A549 (cell line): ENCODE measurements around the gene MAN1C1. TPM values are rescaled to one million over a fixed set of nuclear protein-coding genes. Genes with fewer than 3 reads are reported as not detected.
"Not testable (repeated sequence)": the region's sequence is repeated elsewhere in the genome, so short reads cannot be mapped to it uniquely, and the experiment has no call there.

Experiments used
- ATAC-seq, 2 experiments: fragments of 200-7000 bp in 1 of 2; fragments of >200 bp in 1 of 2; cut with Nextera tagmentation in 1 of 2; cut with Tn5 transposase in 1 of 2; 3 replicates each; pipeline versions ENCODE4 v1.8.0 to v1.9.1; 2018 to 2020; ENCODE audit warnings: mild to moderate bottlenecking in 1 of 2, moderate library complexity in 1 of 2
- CTCF ChIA-PET: fragments of 300-600 bp; sonication (Branson Sonifier 250); formaldehyde crosslinking; extraction: SDS; loops from one replicate; lab custom pipeline; 2021; ENCODE audit warnings: antibody characterized with exemption, inconsistent platforms; lab: Yijun Ruan, JAX
- POLR2A ChIA-PET: fragments of 350-600 bp; formaldehyde crosslinking; extraction: SDS; loops from one replicate; lab custom pipeline; 2021; ENCODE audit warnings: antibody characterized with exemption, inconsistent platforms; lab: Yijun Ruan, JAX
- DNase-seq, 2 experiments: peaks; one replicate each; pipeline versions ENCODE4 v3.0.0 to v3.0.0-alpha.2; 2011 to 2016; ENCODE audit warnings: low read depth in 1 of 2, low spot score in 1 of 2
- FAIRE-seq: peaks from 2 replicates; lab custom pipeline; 2011; peaks lifted over from hg19 to GRCh38; lab: Jason Lieb, UNC
- H3K27ac ChIP-seq, 2 experiments: fragments of >200 bp; sonication (Bioruptor Twin); formaldehyde crosslinking; 3 replicates each; pipeline ENCODE4 v1.5.1; 2016 to 2017
- H3K4me1 ChIP-seq: fragments of >200 bp; sonication (Bioruptor Twin); formaldehyde crosslinking; 3 replicates; pipeline ENCODE4 v1.6.1; 2016
- H3K4me2 ChIP-seq: fragments of >200 bp; sonication (Bioruptor Twin); formaldehyde crosslinking; 3 replicates; pipeline ENCODE4 v1.6.1; 2016
- H3K4me3 ChIP-seq: fragments of >200 bp; sonication (Bioruptor Twin); formaldehyde crosslinking; 3 replicates; pipeline ENCODE4 v1.5.1; 2016
- H3K9me3 ChIP-seq: fragments of >200 bp; sonication (Bioruptor Twin); formaldehyde crosslinking; 3 replicates; pipeline ENCODE4 v1.6.1; 2016
- BHLHE40 ChIP-seq: IDR thresholded peaks from 2 replicates; pipeline ENCODE4 v1.6.1; 2012; ENCODE audit warnings: low read depth, low read length, inconsistent platforms
- CBX2 ChIP-seq: fragments of 200-600 bp; sonication (generic); IDR thresholded peaks from 2 replicates; pipeline ENCODE4 v1.6.1; 2016; ENCODE audit warnings: low read depth, mild to moderate bottlenecking, borderline replicate concordance
- CBX8 ChIP-seq: fragments of 200-600 bp; sonication (generic); IDR thresholded peaks from 2 replicates; pipeline ENCODE4 v1.6.1; 2016
- CHD2 ChIP-seq: fragments of 150-350 bp; IDR thresholded peaks from 2 replicates; pipeline ENCODE4 v1.6.1; 2014; ENCODE audit warnings: low read length; ENCODE audit not compliant: partially characterized antibody
- CHD4 ChIP-seq: fragments of 200-600 bp; sonication (generic); IDR thresholded peaks from 2 replicates; pipeline ENCODE4 v1.6.1; 2016; ENCODE audit warnings: antibody characterized with exemption, mild to moderate bottlenecking, borderline replicate concordance
- EHMT2 ChIP-seq: fragments of 200-600 bp; sonication (generic); IDR thresholded peaks from 2 replicates; pipeline ENCODE4 v1.6.1; 2016; ENCODE audit warnings: antibody characterized with exemption, low read depth, mild to moderate bottlenecking, moderate library complexity
- FOSB ChIP-seq: fragments of 250-450 bp; sonication (Bioruptor Pico); IDR thresholded peaks from 2 replicates; pipeline ENCODE4 v1.5.0; 2020; ENCODE audit warnings: mild to moderate bottlenecking, moderate library complexity
- FOSL2 ChIP-seq, 2 experiments: fragments of 450-650 bp in 1 of 2; fragments of >200 bp in 1 of 2; sonication (Bioruptor Twin) in 1 of 2; formaldehyde crosslinking; IDR thresholded peaks; 2 replicates each; pipeline versions ENCODE4 v1.5.0 to v1.6.1; 2016 to 2020; ENCODE audit warnings: mild to moderate bottlenecking in 1 of 2, moderate library complexity in 1 of 2
- FOXS1 ChIP-seq: fragments of 250-450 bp; sonication (Bioruptor Pico); IDR thresholded peaks from 2 replicates; pipeline ENCODE4 v1.5.0; 2020; ENCODE audit warnings: mild to moderate bottlenecking, moderate library complexity
- GATA3 ChIP-seq: IDR thresholded peaks from 2 replicates; pipeline ENCODE4 v1.6.1; 2012; ENCODE audit warnings: borderline replicate concordance
- HES2 ChIP-seq: fragments of >200 bp; sonication (Bioruptor Twin); formaldehyde crosslinking; IDR thresholded peaks from 2 replicates; pipeline ENCODE4 v1.6.1; 2016
- HOXB13 ChIP-seq: fragments of 250-450 bp; sonication (Bioruptor Pico); IDR thresholded peaks from 2 replicates; pipeline ENCODE4 v1.5.0; 2020; ENCODE audit warnings: low read depth, mild to moderate bottlenecking, moderate library complexity
- JUNB ChIP-seq: fragments of >200 bp; sonication (Bioruptor Twin); formaldehyde crosslinking; IDR thresholded peaks from 2 replicates; pipeline ENCODE4 v1.6.1; 2016
- KDM5A ChIP-seq: fragments of 200-600 bp; sonication (generic); IDR thresholded peaks from 2 replicates; pipeline ENCODE4 v1.6.1; 2016; ENCODE audit warnings: antibody characterized with exemption, mild to moderate bottlenecking
- MAZ ChIP-seq: fragments of 150-350 bp; IDR thresholded peaks from 2 replicates; pipeline ENCODE4 v1.6.1; 2014; ENCODE audit warnings: antibody characterized with exemption, low read depth, low read length, borderline replicate concordance
- NR3C1 ChIP-seq: fragments of >200 bp; sonication (Bioruptor Twin); formaldehyde crosslinking; IDR thresholded peaks from 3 replicates; pipeline ENCODE4 v1.6.1; 2017
- PBX3 ChIP-seq: IDR thresholded peaks from 2 replicates; pipeline ENCODE4 v1.6.1; 2012
- PHF8 ChIP-seq: fragments of 200-600 bp; sonication (generic); IDR thresholded peaks from 2 replicates; pipeline ENCODE4 v1.6.1; 2016; ENCODE audit warnings: low read depth, mild to moderate bottlenecking, antibody characterized with exemption, moderate library complexity, borderline replicate concordance
- POLR2A ChIP-seq: IDR thresholded peaks from 2 replicates; pipeline ENCODE4 v1.6.1; 2012; ENCODE audit warnings: mild to moderate bottlenecking, low read length
- POLR2AphosphoS2 ChIP-seq: conservative IDR thresholded peaks from 2 replicates; pipeline ENCODE4 v1.6.1; 2012; ENCODE audit warnings: low read length, improper control_type of control experiment, inconsistent platforms
- RARB ChIP-seq: fragments of 250-450 bp; sonication (Bioruptor Pico); IDR thresholded peaks from 2 replicates; pipeline ENCODE4 v1.8.0; 2021; ENCODE audit warnings: mild to moderate bottlenecking, moderate library complexity
- RCOR1 ChIP-seq: fragments of 150-350 bp; IDR thresholded peaks from 2 replicates; pipeline ENCODE4 v1.6.1; 2014; ENCODE audit warnings: antibody characterized with exemption, low read length, low read depth
- SMC3 ChIP-seq: fragments of >200 bp; sonication (Bioruptor Twin); formaldehyde crosslinking; IDR thresholded peaks from 3 replicates; pipeline ENCODE4 v1.6.1; 2018; ENCODE audit warnings: inconsistent platforms
- SREBF2 ChIP-seq: fragments of 450-650 bp; IDR thresholded peaks from 2 replicates; pipeline ENCODE4 v1.6.1; 2014; ENCODE audit warnings: mild to moderate bottlenecking, moderate library complexity
- ZFP36 ChIP-seq: fragments of 450-650 bp; IDR thresholded peaks from 2 replicates; pipeline ENCODE4 v1.6.1; 2014; ENCODE audit warnings: borderline replicate concordance; ENCODE audit not compliant: partially characterized antibody
- WGBS: methylation state at CpG from one replicate; pipeline ENCODE4 v1.1.6; 2017; ENCODE audit errors: missing lambda C conversion rate; 5-methylcytosine and 5-hydroxymethylcytosine counted together
- polyA plus RNA-seq, 4 experiments: library from polyadenylated mRNA; depleted of rRNA in 3 of 4; stranded (reverse); fragments of >200 nt; fragmentation: RNase III in 1 of 4; extraction: RNeasy Plus Mini Kit Qiagen cat#74134 plus additional on column Dnase treatment in 1 of 4; gene quantifications; 2 replicates in 3 of 4; 3 replicates in 1 of 4; pipeline ENCODE4 v1.2.3, GENCODE V29; 2011 to 2017
- TF ChIP-seq, protein P1 (sequence below): IDR thresholded peaks from 2 replicates; pipeline ENCODE4 v1.6.1; 2012; ENCODE audit warnings: low read depth, borderline replicate concordance

MAN1C1 gene
- polyA plus RNA-seq, 2 of the 4 experiments (the other 2 are of a cell fraction): 0.22 to 0.27 TPM

DNA sequence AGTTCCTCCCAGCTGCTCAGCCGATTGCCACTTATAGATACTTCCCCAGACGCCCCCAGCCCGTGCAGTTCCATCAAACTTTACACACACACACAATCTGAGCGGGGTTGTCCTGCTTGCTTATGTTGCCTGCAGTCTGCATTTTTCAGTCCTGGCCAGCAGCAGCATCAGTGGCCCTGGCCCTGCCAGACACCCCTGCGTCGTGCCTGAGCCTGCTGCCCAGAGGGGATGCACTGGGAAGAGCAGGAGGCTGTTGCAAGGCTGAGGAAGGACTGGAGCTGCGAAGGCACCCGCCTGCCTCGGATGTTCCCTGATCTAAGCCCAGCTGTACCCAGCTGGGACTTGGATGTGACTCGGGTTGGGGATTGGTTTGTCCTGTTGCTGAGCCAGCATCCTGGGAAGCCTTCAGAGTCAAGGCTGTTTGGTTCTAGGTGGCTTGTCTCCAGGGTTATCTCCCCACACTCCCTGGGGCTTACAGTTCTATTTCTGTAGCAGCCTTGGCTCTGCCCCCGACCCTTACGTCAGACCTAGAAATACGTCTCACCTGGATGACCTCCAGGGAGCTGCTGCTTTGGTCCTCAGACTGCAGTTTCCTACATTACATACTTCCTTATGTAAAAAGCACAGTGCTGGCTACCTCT is 42.3 kb downstream of the MAN1C1 start (continued):
- TF ChIP-seq GATA3: no peak
- TF ChIP-seq, all 56 proteins: peak for 0

DNA sequence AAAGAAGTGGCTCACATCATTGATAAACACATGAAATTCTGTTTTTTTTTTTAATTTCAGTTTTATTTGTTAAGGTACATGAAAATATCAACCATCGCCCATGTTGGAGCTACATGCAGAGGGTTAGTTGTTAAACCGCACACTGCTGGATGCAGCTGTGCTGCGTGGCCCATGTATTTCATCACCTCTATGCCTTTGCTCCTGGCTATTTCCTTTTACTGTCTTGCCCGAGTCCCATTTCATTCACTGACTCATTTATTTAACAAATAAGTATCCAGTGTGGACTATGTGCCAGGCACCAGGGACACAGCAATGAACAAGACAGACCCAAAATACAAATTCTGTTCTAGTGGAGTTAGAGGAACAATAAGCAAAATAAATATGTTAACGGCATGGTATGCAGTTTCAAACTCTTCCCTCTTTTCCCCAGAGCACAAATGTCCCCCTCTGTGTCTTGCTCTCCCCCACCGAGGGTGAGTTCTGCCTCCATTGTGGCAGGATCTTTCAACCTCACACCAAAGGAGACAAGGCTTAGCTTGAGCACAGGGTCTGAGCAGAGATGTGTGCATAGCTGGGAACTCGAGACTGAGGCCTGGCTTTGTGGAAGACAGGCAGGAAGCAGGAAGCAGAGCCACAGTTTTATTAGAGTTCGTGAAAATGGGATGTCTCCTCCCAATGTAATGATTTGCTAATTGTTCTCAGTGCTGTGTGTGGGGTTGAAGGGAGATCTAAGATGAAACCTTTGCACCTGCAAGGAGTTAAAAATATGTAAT is 44.6 kb downstream of the MAN1C1 start:
- CTCF ChIA-PET: no interaction called here

DNA sequence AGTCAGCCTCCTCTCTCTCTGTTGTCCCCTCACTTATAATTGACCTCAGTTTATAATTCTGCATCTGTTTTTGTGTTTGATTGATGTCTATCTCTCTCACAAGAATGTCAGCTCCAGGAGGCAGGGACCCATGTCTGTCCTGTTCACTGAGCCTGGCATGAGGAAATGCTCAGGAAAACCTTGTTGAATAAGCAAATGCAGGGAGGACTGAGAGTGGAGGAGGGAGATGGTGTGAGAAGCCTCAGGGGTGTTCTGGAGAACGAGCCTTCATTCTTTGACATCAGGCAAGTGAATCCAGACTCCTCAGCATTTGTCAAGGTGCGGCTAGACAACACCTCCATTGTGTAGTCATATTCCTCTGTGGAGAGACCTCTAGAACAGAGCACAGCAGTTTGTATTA is 45.5 kb downstream of the MAN1C1 start:
- Histone ChIP-seq H3K4me2 (no peak overlapping the region), H3K27ac (no peak overlapping the region), H3K4me1 (peaks cover 12% of the 10 kb centered on the region), H3K4me3 (no peak overlapping the region), H3K9me3 (no peaks in the 10 kb centered on the region)
- TF ChIP-seq RCOR1 (no peak), POLR2A (no peak), FOSB (CRISPR knock-in tag) (no peak), SREBF2 (no peak), CHD2 (no peak), SMC3 (no peak), HOXB13 (CRISPR knock-in tag) (no peak), FOSL2 (IDR thresholded peaks at IDR 0.05) (no peak), FOSL2 (CRISPR knock-in tag; IDR thresholded peaks at IDR 0.05) (no peak), JUNB (no peak), KDM5A (no peak), PBX3 (no peak), PHF8 (no peak)
- no peak for DNase-seq
- WGBS: 77% methylated on average over 2 of the region's 2 CpGs
- no peak for ATAC-seq
- POLR2A ChIA-PET: no interaction called here
- FAIRE-seq: no peak
- CTCF ChIA-PET: no interaction called here

More for the DNA sequence above, 44.6 kb downstream of the MAN1C1 start:
- H3K4me3 ChIP-seq: no peak overlapping the region
- FAIRE-seq (no peak), DNase-seq (no peak), ATAC-seq (peak in 1 of 2 experiments; percentile 39; a peak in 1 of 6 replicates)
- TF ChIP-seq, protein P1, sequence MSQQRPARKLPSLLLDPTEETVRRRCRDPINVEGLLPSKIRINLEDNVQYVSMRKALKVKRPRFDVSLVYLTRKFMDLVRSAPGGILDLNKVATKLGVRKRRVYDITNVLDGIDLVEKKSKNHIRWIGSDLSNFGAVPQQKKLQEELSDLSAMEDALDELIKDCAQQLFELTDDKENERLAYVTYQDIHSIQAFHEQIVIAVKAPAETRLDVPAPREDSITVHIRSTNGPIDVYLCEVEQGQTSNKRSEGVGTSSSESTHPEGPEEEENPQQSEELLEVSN: no peak
- TF ChIP-seq POLR2AphosphoS2 (no peak), POLR2A (no peak), CBX8 (no peak), MAZ (no peak), HES2 (no peak), BHLHE40 (no peak), CHD4 (no peak), RARB (CRISPR knock-in tag) (no peak), ZFP36 (no peak), FOXS1 (CRISPR knock-in tag) (no peak), KDM5A (no peak), NR3C1 (no peak), CBX2 (no peak), EHMT2 (no peak)
- H3K27ac ChIP-seq: peak overlapping the region in 1 of 2 experiments; percentile 54; a peak in 1 of 6 replicates
- H3K4me1 ChIP-seq: peaks cover 12% of the 10 kb centered on the region
- H3K4me2 ChIP-seq: peak overlapping the region; percentile 25; the same call in 1 of the 3 replicates
- POLR2A ChIA-PET: no interaction called here
- H3K9me3 ChIP-seq: no peaks in the 10 kb centered on the region
- 49% methylated on average over 8 of the region's 8 CpGs for WGBS

DNA sequence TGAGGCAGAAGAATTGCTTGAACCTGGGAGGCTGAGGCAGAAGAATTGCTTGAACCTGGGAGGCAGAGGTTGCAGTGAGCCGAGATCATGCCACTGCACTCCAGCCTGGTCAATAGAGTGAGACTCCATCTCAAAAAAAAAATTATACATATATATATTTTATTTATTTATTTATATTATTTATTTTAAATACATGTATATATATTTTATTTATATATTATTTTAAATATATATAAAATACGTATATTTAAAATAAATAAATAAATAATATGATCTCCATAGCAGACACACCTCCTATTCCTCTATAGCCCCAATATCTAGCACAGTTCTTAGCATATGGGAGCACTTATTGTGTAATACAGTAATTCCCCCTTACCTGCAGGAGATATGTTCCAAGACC is 46.4 kb downstream of the MAN1C1 start:
- H3K27ac ChIP-seq, H3K4me3 ChIP-seq, H3K4me2 ChIP-seq, H3K9me3 ChIP-seq, CTCF ChIA-PET, POLR2A ChIA-PET, DNase-seq, FAIRE-seq, ATAC-seq: not testable (repeated sequence)
- 80% methylated on average over 2 of the region's 2 CpGs for WGBS
- H3K4me1 ChIP-seq: peaks cover 12% of the 10 kb centered on the region
